ENCODE data around the gene UBN1. TPM values are rescaled to one million over a fixed set of nuclear protein-coding genes. Genes with fewer than 3 reads are reported as not detected.
A peak's percentile ranks its signal among the peaks of the same experiment; 100 is the strongest.

Gene UBN1
- total and polyA plus RNA-seq, 2 experiments from 2014 or later: 21.4 to 33.4 TPM

DNA sequence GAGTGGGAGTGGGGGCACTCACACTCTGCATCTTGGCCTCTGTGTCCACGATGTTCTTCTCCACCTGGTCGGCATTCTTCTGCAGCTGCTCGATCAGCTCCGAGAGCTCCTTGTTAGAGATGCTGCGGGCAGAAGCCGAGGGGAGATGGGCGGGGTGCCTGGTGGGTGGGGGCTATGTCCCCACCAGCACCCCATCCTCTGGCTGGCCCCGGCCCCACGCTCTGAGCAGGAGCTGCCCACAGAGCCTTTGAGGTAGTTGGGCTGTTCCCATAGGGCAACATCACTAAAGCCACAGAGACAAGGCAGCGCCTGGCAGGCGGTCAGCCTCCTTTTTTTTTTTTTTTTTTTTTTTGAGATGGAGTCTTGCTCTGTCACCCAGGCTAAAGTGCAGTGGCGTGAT, 63.5 kb downstream of the UBN1 start:
- no peaks in the 10 kb centered on the region for H3K27me3 ChIP-seq
- no peak overlapping the region for H3K4me3 ChIP-seq
- no peaks in the 10 kb centered on the region for H3K4me1 ChIP-seq (ENCODE audit: low read depth)
- H3K9me3 ChIP-seq (ENCODE audit: low read depth): no peaks in the 10 kb centered on the region
- H3K27ac ChIP-seq: no peak overlapping the region
- TF ChIP-seq, protein P1, sequence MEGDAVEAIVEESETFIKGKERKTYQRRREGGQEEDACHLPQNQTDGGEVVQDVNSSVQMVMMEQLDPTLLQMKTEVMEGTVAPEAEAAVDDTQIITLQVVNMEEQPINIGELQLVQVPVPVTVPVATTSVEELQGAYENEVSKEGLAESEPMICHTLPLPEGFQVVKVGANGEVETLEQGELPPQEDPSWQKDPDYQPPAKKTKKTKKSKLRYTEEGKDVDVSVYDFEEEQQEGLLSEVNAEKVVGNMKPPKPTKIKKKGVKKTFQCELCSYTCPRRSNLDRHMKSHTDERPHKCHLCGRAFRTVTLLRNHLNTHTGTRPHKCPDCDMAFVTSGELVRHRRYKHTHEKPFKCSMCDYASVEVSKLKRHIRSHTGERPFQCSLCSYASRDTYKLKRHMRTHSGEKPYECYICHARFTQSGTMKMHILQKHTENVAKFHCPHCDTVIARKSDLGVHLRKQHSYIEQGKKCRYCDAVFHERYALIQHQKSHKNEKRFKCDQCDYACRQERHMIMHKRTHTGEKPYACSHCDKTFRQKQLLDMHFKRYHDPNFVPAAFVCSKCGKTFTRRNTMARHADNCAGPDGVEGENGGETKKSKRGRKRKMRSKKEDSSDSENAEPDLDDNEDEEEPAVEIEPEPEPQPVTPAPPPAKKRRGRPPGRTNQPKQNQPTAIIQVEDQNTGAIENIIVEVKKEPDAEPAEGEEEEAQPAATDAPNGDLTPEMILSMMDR (IDR thresholded peaks at IDR 0.05; ENCODE audit: low read depth, low read length): no peak
- DNase-seq (ENCODE audit: low read depth in 1 of 2, low spot score in 1 of 2): no peak
- no peaks in the 10 kb centered on the region for H3K36me3 ChIP-seq

DNA sequence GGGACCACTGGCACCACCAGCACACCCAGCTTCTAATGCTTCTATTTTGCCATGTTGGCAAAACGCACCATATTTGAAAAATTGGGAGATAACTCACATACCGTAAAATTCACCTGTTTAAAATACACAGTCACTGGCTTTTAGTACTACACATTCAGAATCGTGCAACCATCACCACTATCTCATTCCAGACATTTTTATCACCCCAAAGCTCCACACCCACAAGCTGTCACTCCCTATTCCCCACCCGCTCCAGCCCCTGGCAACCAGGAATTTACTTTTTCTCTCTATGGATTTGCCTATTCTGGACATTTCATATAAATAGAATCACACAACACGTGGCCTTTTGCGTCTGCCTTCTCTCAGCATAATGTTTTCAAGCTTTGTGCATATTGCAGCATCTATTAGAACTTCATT, 64.7 kb downstream of the UBN1 start:
- Histone ChIP-seq H3K4me3 (no peak overlapping the region), H3K4me1 (ENCODE audit: low read depth) (no peaks in the 10 kb centered on the region), H3K27me3 (no peaks in the 10 kb centered on the region), H3K9me3 (ENCODE audit: low read depth) (no peaks in the 10 kb centered on the region), H3K27ac (no peak overlapping the region), H3K36me3 (no peaks in the 10 kb centered on the region)
- peak in 1 of 2 donors; percentile 60 for DNase-seq (ENCODE audit: low read depth in 1 of 2, low spot score in 1 of 2)
- TF ChIP-seq, protein P1 (IDR thresholded peaks at IDR 0.05; ENCODE audit: low read depth, low read length): no peak

DNA sequence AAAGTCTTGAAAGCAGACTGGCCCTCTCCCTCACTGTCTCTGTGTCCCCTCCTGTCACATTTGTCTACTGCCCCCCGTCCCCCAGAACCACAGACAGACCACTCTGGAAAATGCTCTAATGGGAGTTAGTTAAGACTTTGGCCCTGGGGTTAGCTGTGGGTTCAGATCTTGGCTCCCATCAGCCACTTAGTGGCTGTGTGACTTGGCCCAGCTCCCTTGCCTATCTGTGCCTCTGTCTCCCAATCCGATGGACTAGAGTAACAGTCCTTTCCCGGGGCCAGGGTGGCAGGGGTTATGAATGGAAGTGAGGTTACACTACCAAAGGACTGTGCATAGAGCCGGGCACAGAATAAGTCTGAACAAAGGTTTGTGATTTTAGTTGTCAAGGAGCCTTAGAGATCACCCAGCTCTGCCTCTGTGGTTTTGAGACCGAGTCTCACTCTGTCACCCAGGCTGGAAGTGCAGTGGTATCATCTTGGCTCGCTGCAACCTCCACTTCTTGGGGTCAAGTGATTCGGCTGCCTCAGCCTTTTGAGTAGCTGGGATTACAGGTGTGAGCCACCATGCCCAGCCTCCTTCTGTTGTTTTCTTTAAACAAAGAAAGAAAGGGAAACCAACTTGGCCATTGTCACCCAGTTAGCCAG, 66.0 kb downstream of the UBN1 start:
- Histone ChIP-seq H3K27ac (no peak overlapping the region), H3K36me3 (no peaks in the 10 kb centered on the region), H3K4me1 (ENCODE audit: low read depth) (no peaks in the 10 kb centered on the region), H3K27me3 (no peaks in the 10 kb centered on the region), H3K4me3 (no peak overlapping the region), H3K9me3 (ENCODE audit: low read depth) (no peaks in the 10 kb centered on the region)
- TF ChIP-seq, protein P1 (IDR thresholded peaks at IDR 0.05; ENCODE audit: low read depth, low read length): no peak
- no peak for DNase-seq (ENCODE audit: low read depth in 1 of 2, low spot score in 1 of 2)

DNA sequence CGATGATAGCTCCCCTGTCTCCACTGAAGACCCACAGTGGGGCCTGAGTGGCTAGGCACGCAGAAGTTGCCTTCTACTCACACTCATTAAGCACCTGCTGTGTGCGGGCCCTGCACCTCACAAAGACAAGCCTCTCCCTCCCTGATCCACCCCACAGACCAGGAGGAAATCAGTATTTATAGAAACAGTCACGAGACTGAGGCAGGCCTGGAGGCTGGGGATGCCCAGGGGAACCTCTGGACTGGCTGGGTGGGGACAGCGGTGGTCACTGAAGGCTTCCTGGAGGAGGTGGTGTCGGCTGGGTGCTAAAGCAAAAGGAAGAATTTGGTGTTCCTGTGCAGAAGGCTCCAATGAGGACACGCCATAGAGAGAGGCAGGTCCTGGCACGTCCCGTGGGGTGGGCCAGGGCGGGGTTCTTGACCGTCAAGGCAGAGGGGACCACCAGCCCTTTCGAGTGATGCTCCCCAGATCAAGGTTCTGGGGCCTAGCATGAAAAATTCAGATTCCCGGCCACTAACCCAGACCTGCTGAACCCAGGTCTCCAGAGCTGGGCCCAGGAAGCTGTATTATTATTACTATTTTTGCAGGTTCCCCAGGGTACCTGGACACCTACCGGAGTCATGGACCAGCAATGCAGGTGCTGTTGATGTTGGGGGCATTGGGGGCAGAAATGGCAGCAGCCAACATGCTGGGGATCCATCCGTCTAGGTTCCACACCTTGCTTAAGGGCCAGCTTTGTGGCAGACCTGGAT, 66.7 kb downstream of the UBN1 start:
- Histone ChIP-seq H3K4me3 (no peak overlapping the region), H3K9me3 (ENCODE audit: low read depth) (no peaks in the 10 kb centered on the region), H3K4me1 (ENCODE audit: low read depth) (no peaks in the 10 kb centered on the region), H3K36me3 (no peaks in the 10 kb centered on the region), H3K27me3 (no peaks in the 10 kb centered on the region), H3K27ac (no peak overlapping the region)
- TF ChIP-seq, protein P1 (IDR thresholded peaks at IDR 0.05; ENCODE audit: low read depth, low read length): no peak
- no peak for DNase-seq (ENCODE audit: low read depth in 1 of 2, low spot score in 1 of 2)

DNA sequence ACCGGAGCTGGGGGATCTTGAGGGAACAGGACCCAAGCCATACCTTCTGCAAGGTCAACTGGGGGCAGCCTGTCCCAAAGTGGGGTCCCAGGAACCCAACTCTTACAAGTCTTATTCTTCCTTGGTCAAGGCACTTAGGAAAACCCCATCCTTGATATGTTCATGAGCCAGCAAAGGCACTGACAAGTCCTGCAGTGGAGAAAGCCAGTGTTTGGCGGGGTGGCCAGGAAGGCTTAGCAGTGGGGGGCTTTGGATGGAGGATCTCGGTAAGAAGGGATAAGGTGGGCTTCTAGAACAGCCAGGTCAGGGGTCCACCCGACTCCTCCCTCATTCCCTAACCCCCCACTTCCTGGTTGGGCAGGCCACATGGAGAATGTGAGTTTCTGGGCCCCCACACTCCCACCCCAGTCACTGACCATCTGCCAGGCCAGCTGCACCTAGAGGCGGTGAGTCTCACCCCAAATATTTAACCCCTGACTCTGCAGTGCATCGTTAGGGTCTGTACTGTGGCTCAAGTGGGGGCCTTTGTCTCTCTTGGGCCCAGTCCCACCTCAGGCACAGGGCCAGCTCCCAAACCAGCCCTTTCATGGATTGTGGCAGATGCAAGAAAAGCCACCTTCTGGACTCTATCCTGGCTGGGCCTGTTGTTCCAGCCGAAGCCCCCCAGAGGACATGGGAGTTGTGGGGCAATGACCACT, 67.4 kb downstream of the UBN1 start:
- Histone ChIP-seq H3K9me3 (ENCODE audit: low read depth) (no peaks in the 10 kb centered on the region), H3K27me3 (no peaks in the 10 kb centered on the region), H3K4me1 (ENCODE audit: low read depth) (no peaks in the 10 kb centered on the region), H3K36me3 (no peaks in the 10 kb centered on the region), H3K27ac (no peak overlapping the region), H3K4me3 (no peak overlapping the region)
- DNase-seq (ENCODE audit: low read depth in 1 of 2, low spot score in 1 of 2): no peak
- TF ChIP-seq, protein P1 (IDR thresholded peaks at IDR 0.05; ENCODE audit: low read depth, low read length): no peak

Measured in cardiac muscle cell (in vitro differentiated cells and primary cell).